Subcutaneous adipose tissue (tissue), 4 donors: ENCODE results near the gene MTCL1. TPM values are rescaled to one million over a fixed set of nuclear protein-coding genes. Genes with fewer than 3 reads are reported as not detected.

ENCODE experiments used
- CTCF ChIP-seq: fragments of 450-650 bp; IDR thresholded peaks from one replicate; pipeline ENCODE4 v1.5.1; 2016; ENCODE audit warnings: low read depth, mild to moderate bottlenecking, control low read depth, antibody characterized with exemption, moderate library complexity
- total RNA-seq, 4 donors: library from RNA; depleted of rRNA; stranded (reverse); fragments of >200 nt; gene quantifications; one replicate each; pipeline ENCODE4 v1.1.0, GENCODE V29; 2016

Gene MTCL1
- total RNA-seq, 4 donors from 2014 or later, result 1.5 to 5.9 (median 2.7) TPM

DNA sequence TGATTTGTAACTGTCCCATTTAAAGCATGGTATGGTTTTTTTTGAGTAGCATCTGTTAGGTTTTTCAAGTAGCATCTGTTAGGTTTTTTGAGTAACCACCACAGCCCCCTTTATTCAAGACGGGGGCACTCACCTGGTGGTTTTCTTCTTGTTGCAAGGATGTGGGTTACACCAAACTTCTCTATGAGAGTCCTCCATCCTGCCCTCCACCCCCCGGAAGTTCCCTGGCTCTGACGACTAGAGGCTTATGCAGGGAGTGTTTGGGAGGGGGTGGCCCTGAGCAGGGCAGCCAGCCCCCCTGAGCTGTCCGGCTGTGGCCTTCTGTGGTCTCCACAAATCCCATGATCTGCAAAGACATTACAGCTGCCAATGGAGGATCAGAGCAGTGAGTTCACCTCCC lies 39.3 kb downstream of the MTCL1 start:
- TF ChIP-seq CTCF, result no peak

GRCh38 chr18:8745355-8746014 lies 40.1 kb downstream of the MTCL1 start:
- no peak for TF ChIP-seq CTCF

- no peak for TF ChIP-seq CTCF
These were observed 42.1 kb downstream of the MTCL1 start for GRCh38 chr18:8747440-8747937.

GRCh38 chr18:8749492-8749891 lies 44.1 kb downstream of the MTCL1 start:
- TF ChIP-seq CTCF, result no peak

DNA sequence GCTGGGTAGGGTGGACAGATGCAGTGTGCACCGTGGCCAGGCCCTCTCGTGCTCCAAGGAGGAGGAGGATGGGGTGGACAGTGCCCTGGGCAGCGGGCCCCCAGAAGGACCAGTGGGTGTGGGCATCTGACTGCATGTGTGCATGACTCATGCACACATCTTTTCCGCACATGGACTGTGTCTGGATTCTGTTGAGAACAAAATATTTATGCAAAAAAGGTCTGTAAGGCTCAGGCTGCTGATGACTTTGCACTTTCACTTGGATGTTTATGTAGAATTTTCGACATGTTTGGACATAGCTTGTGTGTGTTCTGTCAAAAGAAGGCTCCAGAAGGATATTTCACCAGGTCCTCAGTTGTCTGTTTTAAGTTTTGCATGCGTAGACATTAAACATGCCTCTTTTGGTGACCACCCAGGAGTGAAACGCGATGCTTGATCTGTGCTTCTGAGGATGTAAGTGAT lies 45.6 kb downstream of the MTCL1 start:
- TF ChIP-seq CTCF, result no peak

- TF ChIP-seq CTCF, result no peak
These were observed 46.3 kb downstream of the MTCL1 start for GRCh38 chr18:8751692-8752091.

DNA sequence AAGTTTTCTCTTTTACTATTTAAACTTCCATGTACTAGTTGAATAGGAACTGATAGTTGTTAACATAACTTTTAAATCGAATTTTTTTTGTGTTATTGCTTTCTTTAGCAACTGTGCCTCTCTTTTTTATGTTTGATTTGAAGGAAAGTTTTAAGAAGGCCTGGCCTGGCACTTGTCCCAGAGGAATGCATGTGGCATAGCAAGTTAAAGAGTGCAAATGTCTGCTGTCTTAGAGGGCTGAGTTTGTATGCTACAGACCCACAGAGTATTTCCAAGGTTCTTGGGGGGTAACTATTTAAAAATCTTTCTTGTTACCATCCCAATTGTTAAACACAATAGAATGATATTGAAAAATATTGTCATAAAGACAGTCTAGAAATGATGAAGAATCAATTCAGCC lies 47.0 kb downstream of the MTCL1 start:
- TF ChIP-seq CTCF, result no peak
